GM20431 (cell line): ENCODE data around the gene PSORS1C2.

Experiments used
- in situ Hi-C: fragments of 300-500 bp; cut with MseI, MboI; formaldehyde crosslinking; loops from one replicate; pipeline ENCODE4 v1.15.0; 2020; ENCODE audit warnings: low sequenced_read_pairs; ENCODE audit not compliant: unreplicated experiment

PSORS1C2 gene

DNA sequence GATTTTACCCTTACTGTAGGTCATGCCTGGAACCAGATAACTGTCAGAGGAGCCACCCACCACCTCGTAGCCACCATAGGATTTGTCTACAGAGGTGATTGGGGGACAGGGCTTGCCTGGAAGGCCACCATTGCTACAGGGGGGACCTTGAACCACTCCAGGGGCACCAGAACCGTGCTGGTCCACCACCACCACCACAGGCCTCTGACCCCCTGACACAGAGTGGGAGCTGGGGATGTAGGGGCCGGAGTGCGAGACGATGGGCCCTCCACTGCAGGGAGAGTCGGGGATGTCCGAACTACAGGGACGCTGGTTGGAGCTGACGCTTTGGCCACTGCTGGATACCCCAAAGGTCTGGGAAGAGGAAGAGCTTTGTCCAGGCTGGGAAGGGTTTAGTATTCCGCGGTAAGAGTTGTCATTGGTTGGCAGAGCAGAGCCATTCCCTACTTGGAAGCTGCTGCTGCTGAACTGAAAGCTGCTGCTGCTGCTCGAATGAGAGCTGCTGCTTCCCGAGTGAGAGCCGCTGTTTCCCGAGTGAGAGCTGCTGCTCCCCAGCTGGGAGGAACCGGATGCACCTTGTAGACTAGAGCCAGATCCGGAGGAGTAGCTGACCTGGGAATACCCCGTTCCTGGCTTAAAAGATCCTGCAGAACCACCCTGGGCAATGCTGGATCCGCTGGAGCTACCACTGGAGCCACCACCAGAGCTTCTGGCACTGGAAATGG is 22.0 kb downstream of the PSORS1C2 start:
- in situ Hi-C loops, result no loop called here

DNA sequence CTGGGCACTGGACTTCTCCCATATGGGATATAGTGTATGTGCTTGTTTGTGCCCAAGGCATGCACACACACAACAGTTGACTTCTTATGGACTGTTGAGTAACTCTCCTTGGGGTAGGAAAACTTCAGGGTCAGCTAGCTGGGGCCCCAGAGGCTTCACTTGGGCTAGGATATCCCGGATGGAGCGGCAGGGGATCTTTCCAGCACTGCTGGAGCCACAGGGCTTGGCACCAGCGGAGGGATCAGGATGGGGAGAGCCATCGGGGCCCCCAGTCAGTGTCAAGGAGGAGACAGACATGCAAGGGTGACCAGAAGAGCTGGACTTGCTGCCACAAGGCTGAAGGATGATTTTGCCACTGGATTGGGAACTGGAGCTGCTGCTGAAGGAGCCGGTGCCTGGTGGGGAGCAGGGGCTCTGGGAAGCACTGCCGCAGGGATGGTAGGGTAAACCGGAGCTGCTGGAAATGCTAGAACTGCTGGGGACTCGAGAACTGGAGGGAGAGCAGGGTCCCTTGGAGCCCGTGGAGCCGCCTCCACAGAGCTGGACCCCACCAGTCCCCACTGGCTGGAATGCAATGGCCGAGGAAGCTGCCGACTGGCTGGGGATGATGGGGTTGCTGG is 22.8 kb downstream of the PSORS1C2 start:
- in situ Hi-C loops, result no loop called here

DNA sequence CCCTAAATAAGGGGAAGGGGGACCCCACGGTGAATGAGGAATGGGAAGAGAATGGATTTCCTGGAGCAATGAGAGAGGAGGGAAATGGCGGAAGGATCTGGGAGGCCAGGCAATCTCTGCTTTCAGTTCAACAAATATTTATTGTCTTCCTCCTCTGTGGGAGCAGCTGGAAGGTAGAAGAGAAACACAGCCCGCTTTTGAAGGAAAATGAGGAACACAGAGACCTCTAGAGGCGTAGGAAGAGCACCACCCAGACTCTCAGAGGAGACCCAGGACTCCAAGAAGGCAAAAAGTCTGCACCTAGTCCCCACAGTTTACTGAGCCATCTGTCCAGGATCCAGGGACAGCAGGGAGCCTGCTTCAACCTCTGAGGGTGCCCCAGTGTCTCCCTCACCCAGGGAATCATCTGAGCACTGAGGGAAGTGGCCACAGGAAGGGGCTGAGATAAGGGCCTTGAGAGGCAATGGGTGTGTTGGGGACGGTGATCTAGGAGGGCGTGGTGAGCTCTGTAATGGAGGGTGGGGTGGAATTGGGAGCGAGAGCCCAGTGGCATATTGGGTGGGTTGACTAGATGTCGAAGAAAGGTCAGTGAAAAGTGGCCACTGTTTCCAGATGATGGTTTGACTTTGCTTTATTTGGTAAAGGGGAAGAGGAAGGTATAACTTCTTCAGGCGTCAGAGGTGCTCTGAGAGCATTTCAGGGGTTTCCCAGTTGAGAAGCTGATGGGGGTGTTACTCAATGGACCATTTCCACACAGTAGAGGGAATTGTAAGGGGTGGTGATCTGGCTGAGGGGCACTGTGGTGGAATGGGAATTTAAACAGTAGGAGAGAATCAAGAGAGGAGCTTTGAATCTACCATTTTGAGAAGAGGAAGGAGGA is 23.7 kb downstream of the PSORS1C2 start:
- in situ Hi-C loops, result no loop called here

DNA sequence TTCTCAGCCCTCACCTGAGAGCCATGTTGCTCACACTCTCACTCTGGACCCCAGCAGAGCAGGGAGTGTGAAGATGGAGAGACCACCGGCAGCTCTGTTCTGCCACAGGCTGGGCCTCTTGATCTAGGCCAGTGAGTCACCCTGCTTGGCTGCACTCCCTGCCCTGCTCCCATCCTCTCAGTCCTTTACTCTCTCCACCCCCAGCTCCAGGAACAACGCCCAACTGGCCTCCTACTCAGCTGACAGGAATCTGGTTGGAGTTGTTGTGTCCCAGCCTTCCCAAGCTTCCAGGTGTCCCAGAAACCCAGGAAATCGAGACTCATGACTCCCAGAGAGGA is 24.4 kb downstream of the PSORS1C2 start, which contains the start of gene PSORS1C1:
PSORS1C1 (plus strand) TSS at position 260 of the 338 bp plus-strand sequence. CDS start 14,833 bp downstream, outside the sequence.
- in situ Hi-C loops, result no loop called here

DNA sequence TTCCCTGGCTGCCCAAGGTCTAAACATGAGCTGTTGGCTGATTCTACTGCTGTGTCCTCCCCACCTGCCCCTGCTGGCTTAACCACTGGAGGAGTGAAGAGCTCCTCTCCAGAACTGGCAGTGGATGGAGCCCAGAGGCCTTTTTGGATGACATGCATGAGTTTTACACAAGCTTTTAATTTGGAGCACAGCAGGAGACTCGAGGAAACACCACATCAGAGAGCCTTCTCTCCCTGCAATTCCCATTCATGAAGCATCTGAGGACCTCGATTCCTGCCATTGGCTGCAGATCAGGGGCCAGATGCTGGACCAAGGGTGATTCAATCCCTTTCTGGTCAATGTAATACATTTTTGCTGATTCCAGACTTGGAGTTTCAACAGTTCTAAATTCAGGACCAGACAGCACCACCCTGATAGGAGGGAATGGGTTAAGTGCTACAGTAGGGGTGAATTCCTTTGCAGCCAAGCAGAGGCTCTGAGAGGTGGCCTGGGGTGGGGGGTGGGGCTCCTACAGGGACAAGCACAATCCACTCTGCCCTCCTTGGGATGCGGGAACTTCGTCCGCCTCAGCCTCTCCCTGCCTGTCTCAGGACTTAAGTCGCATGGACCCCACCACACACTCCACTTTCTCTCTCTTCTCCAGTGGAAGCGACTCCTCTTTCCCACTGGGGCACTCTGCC is 24.9 kb downstream of the PSORS1C2 start:
- in situ Hi-C loops, result no loop called here

DNA sequence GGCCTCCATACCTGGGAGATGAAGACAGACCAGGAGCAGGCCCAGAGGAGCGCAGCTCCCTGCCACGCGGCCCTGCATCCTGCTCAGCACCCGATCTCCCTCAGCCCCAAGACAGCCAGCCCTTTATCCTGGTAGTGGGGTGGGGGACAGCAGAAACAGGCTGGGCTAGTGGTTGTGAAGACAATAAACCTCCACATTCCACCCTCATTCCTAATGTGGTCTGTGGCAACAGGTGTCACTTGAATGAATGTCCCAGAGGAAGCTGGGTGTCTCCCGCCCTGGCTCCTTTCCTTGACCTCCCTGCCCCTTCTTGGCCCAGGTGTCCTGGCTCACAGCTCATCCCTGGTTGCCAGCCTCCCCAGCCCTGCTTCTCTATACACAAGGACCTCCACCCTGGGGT is 26.4 kb downstream of the PSORS1C2 start, which contains the start of gene C6orf15:
C6orf15 (minus strand) TSS at position 98 of the 400 bp plus-strand sequence; CDS start at position 78, 20 bp downstream.
- in situ Hi-C loops, result no loop called here

DNA sequence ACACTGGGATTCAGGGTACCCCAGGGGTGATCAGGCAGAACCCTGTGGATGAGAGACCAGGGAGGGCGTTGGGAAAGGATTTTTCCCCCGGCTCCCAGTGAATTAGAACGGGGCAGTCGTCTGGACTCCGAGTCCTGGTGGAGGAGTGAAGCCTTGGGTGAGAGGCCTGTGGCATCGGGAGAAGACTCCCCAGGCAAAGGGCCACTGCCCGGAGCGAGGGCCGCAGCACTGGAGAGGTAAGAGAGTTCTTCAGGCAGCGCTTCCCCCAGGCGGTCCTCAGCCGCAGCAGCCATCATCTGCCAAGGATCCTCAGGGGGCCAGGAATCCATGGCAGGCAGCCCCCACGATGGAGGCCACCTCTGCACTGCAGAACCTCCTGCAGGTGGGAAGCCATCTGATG is 27.2 kb downstream of the PSORS1C2 start:
- in situ Hi-C loops, result no loop called here

DNA sequence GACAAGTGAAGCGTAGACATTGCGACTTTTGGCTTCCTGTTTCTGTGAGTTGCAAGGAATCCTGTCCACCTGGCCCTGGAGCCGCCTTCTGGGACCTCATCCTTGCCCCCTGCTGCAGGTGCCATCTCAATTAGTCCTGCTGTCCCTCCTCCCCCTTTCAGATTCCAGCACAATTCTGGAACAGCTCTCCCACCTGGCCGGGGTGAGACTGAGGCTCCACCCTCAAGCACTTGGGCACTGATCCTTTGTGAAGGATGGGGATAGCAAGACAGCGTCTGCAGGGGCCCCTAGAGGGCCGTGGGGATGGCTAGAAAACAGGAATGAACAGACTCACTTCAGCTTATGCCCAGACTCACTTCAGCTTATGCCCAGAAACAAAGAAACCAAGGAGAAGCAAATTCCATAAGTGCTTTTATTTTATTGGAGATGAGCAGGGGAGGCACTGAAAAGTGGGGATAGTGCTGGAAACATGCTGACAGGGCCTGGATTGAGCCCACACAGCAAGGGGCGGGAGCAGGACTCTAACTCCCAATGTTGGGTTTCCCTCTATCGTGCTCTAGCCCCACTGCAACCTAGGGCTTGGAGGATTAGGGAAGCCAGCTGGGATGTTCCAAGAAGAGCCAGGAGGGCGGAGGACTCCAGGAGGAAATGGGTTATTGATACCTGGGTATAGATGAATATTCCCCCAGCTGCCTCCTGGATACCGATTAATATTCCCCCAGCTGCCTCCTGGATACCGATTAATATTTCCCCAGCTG is 27.9 kb downstream of the PSORS1C2 start:
- in situ Hi-C loops, result no loop called here

DNA sequence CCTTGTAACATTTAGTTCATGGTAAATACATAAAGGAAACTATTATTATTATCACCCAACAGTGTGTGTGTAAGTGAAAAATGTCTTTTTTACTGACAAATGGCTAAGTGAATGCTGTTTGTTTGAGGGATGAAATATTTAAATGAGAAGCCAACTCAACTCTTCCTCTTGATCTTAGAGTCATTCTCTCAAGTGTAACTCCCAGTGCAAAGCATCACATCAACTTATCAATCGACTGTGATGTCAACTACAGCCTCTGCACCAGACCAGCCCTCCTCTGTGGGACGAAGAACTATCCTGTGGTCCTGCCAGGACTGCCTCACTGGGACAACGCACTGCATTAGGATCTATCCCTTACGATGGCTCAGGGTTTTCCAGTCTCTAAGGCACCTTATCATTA is 31.8 kb downstream of the PSORS1C2 start:
- in situ Hi-C loops, result no loop called here

DNA sequence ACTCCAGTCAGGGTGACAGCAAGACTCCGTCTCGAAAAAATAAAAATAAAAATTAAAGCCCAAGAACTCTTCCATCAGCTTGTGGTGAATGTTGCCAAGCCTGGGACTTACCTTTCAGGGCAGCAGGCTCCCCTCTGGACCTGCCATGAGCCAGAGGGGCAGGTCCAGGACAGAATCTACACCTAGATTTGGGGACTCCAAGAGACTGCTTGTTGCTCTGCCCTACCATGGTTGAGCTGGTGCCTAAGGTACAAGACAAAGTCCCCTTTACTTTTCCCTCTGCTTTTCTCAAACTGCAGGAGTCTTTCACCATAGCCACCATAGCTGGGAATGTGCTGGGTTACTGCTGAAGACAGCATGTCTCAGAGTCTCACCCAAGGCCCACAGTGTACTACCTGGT is 35.7 kb downstream of the PSORS1C2 start:
- in situ Hi-C loops, result no loop called here

DNA sequence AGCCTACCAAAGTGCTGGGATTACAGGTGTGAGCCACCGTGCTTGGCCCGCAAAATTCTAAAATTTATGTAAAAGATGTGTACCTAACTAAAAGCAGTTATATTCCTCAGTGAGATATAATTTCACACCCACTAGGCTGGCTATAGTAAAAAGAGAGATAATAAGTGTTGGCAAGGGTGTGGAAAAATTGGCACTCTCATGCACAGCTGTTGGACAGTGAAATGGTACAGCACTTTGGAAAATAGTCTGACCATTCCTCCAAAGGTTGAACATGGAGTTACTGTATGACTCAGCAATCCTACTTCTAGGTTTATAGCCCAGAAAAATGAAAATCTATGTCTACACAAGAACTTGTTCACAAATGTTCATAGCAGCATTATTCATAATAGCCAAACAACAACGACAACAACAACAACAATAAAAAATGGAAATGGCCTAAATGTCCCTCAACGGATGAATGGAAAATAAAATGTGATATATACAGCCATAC is 40.4 kb downstream of the PSORS1C2 start:
- in situ Hi-C loops, result no loop called here

DNA sequence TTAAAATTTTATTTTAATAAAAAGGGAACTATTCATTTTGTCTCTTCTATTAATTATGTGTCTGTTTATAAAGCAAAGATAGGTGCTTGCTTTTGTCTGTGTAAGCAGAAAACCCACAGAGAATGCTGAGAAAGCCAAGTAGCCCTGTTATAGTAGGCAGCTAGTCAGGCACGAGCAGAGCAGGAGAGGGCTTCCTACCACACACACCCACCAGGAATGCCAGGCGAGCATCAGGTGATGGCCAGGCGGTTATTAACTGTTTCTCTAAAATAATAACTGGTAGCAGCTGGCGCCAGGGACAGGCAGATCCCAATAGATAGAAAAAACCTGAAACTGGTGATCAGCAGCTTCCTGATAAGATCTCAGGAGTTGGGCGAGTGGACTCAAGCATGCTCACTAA is 42.2 kb downstream of the PSORS1C2 start:
- in situ Hi-C loops, result no loop called here

DNA sequence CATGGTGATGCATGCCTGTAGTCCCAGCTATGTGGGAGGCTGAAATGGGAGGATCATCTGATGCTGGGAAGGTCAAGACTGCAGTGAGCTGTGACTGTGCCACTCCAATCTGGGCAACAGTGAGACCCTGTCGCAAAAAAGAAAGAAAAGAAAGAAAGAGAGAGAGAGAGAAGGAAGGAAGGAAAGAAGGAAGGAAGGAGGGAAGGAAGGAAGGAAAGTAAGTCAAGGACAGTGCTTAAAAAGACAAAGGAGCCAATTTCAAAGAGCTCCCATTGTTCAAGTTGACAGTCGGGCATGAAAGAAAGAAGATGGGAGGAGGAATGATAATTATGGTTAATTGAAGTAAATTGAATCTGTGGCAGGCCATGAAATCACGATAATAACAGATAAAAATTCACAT is 42.7 kb downstream of the PSORS1C2 start:
- in situ Hi-C loops, result no loop called here

DNA sequence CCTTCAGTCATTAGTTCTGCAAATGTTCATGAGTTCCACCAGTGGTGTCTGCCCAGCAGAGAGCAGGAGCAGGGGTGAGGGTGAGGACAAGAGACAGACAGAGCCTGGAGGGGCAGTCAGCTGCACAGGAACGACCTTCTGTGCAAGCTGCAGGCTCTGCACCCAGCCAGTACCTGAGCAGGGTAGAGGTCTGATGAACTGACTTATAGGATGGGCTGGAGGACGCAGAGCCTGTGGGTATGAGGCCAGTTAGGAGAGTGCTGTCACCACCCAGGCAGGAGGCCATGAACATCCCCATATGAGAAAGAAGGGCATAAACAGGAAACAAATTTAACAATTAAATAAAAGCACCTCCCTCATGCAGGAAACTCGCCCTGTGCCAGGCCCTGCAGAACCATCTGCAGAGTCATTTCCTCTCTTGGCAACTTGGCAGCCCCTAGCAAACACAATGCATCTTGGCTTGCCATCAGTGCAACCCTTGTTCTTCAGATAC is 44.4 kb downstream of the PSORS1C2 start:
- in situ Hi-C loops, result no loop called here

DNA sequence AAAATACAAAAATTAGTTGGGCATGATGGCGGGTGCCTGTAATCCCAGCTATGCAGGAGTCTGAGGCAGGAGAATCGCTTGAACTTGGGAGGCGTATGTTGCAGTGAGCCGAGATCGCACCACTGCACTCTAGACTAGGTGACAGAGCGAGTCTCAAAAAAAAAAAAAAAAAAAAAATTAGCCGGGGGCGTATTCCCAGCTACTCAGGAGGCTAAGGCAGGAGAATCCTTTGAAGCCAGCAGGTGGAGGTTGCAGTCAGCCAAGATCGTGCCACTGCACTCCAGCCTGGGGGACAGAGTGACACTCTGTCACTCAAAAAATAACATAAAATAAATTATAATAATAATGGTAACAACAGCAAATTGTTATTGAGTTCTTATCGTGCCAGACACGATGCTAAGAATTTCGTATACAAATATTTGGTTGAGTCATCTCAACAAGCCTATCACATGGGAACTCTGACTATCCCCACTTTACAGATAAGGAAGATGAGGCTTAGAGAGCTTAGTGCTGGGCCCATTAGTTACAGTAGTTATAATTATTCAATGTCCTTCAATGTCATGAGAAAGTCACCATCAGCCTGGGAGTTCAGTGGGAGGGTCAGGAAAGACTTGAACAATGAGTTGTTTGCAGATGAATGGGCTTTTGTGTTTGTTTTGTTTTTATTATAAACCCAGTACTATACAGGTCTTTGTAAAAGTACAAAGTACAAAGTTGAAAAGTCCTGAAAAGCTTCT is 45.9 kb downstream of the PSORS1C2 start:
- in situ Hi-C loops, result no loop called here

DNA sequence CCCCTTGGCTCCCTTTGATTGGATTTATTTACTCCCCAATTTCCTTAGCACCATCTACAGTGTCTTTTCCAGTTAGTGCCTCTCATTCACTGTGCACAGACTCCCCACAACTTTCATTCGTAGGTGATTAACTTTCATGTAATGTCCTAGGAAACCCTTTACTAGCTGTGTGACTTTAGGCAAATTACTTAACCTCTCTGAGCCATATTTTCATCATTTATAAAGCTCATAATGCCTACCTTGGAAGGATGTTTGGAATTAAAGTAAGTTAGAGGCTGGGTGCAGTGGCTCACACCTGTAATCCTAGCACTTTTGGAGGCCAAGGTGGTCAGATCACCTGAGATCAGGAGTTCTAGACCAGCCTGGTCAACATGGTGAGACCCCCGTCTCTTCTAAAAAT is 46.6 kb downstream of the PSORS1C2 start:
- in situ Hi-C loops, result no loop called here

DNA sequence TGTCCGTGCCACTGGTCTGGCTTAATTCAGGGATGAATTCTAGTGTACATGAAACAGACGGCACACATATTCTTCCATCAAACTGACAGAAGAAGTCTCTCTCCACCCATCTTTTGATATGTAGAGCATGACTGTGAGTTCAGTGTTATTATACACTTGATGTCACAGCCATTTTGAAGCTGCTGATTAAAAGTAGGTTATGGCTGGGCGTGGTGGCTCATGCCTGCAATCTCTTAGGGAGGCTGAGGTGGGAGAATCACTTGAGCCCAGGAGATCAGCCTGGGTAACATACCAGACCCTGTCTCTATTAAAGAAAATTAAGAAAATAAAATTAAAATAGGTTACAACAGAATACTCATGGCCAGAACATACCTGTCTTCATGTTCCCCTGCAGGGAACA is 47.2 kb downstream of the PSORS1C2 start:
- in situ Hi-C loops, result no loop called here

DNA sequence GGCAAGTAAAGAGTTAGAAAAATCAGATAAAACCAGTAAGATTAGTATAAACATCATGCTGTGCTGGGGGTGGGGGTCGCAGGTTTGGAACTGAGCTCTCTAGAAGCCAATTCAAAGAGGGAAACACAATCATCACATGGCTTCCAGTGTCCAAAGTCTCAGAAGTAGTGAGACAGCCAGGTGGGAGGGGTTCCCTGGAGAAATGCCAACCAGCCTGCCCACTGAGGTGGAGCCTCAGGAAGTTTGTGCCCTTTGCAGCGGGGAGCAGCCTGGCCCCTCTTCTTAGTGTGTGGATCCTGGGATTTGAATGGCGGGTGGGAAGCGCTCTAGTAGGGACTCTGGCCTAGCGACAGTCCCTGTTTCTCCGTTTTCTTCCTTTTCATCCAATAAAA is 47.9 kb downstream of the PSORS1C2 start:
- in situ Hi-C loops, result no loop called here
